Astrocyte of the spinal cord (primary cell): ENCODE results near the gene MPG.
A peak's percentile ranks its signal among the peaks of the same experiment; 100 is the strongest.

Source experiments
- DNase-seq: peaks from one replicate; pipeline ENCODE4 v3.0.0; 2011; ENCODE audit warnings: low read depth, low spot score
- H3K4me3 ChIP-seq: 2 replicates; pipeline ENCODE4 v1.5.1; 2011; ENCODE audit warnings: low read depth, mild to moderate bottlenecking, low read length, moderate library complexity
- CTCF ChIP-seq: IDR thresholded peaks from 2 replicates; pipeline ENCODE4 v1.5.1; 2012; ENCODE audit warnings: low read depth, mild to moderate bottlenecking, low read length, inconsistent platforms
- in situ Hi-C: cut with HindIII; loops from 2 replicates; pipeline ENCODE4 v1.10.0; 2017; ENCODE audit warnings: low sequenced_read_pairs

MPG gene

GRCh38 chr16:67884-68789 is 9.9 kb upstream of the MPG start:
- no peak overlapping the region for H3K4me3 ChIP-seq
- peak; percentile 34 for DNase-seq
- in situ Hi-C loops: no loop called here
- TF ChIP-seq CTCF: no peak

- no peak for DNase-seq
- in situ Hi-C loops: no loop called here
- H3K4me3 ChIP-seq: no peak overlapping the region
- no peak for TF ChIP-seq CTCF
Observed at GRCh38 chr16:69181-69580, 8.8 kb upstream of the MPG start.

GRCh38 chr16:71210-71539 is 6.8 kb upstream of the MPG start:
- in situ Hi-C loops: no loop called here
- H3K4me3 ChIP-seq: peak overlapping the region; percentile 65
- no peak for DNase-seq
- TF ChIP-seq CTCF: no peak

- peak; percentile 63 for DNase-seq
- no peak for TF ChIP-seq CTCF
- in situ Hi-C loops: no loop called here
- peak overlapping the region; percentile 65 for H3K4me3 ChIP-seq
Observed at GRCh38 chr16:71540-72401, 6.3 kb upstream of the MPG start.

DNA sequence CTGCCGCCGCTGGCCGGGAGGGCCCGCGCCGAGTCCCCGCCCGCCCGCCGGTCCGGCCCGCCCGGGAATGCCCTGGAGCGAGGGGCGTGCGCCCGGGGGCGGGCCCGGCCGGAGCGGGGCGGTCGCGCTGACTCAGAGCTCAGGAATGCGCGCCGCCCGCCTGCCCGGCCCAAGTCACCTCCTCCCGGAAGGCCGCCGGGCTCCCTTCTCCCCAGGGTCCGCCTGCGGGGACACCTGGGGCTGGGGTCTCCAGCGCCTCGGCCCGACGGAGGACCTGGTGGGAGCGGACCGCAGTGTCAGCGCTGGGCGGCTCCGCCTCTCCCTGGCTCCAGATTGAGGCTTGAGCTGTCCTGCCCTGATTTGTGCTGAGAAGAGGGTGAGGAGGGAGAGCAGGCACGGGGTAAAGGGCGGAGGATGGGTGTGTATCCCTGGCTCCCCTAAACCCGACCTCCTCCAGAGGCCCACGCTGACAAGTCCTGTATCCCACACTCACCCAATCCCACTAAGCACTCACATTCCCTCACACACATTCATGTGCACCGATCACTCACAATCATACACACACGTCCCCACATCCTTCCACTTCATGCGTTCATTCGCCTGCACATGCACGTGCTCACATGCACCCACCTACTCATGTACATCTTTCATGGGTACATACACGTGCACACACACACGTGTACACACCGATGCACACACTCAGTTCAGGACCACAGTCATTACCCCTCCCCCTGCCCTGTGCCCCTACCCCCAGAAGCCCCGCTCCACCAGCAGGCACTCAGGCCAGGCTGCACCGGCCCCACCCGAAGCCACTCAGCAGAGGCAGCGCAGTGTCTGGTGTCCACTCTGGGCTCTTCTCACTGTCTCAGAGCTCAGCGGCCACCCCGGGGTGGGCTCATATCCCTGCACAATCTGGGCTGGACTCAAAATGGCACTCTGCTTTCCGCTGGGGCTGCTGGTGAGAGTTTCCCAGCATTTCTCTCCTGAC is 5.2 kb upstream of the MPG start, which contains the start of gene RHBDF1:
Gene RHBDF1 (minus strand): TSS at position 71 of the 988 bp plus-strand sequence. CDS start 7,616 bp downstream, outside the sequence.
- in situ Hi-C loops: no loop called here
- no peak for DNase-seq

More for the DNA sequence above, 5.2 kb upstream of the MPG start, which contains the start of gene RHBDF1:
- TF ChIP-seq CTCF: no peak
- H3K4me3 ChIP-seq: peak within 1 kb of the TSS; percentile 65
